Measurements from ENCODE around the gene H6PD. TPM values are rescaled to one million over a fixed set of nuclear protein-coding genes. Genes with fewer than 3 reads are reported as not detected.
A peak's percentile ranks its signal among the peaks of the same experiment; 100 is the strongest.

H6PD gene
- total RNA-seq, 1 donor from 2014 or later, result 116 TPM

- no peak for DNase-seq (ENCODE audit: low spot score)
- ATAC-seq, result peak; percentile 4
These were observed 40.6 kb downstream of the H6PD start for GRCh38 chr1:9275161-9275560.

- ATAC-seq (peak; percentile 39), DNase-seq (ENCODE audit: low spot score) (no peak)
These were observed 41.0 kb downstream of the H6PD start for GRCh38 chr1:9275567-9276034.

GRCh38 chr1:9278116-9278515 is 43.5 kb downstream of the H6PD start:
- DNase-seq (ENCODE audit: low spot score), result no peak

DNA sequence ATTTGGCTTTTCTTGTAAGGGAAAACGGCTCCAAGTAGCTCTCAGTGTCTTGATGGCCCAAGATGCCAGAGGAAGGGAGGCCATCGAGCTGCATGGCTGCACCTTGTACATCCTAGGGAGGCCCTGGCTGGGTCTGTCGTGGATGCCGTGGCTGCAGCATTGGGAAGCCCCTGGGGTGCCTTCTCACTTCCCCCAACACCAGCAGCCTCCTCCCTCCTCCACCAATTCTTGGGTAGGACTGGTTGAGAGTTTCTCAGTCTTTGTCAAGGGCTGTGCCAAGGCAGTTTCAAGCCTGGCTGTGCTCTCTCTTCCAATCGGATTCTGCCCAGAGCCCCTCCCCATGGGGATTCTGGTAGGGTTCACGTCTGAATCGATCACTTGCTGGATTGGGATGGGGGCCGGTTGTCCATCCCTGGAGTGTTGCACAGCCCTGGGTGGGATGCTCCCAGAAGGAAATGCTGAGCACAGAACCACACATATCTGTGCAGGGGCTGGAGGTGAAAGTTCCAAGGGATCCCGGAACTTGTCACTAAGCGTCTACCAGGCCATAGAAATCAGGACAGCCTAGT is 44.1 kb downstream of the H6PD start:
- DNase-seq (ENCODE audit: low spot score) (no peak), ATAC-seq (no peak)

More at GRCh38 chr1:9278116-9278515, 43.5 kb downstream of the H6PD start:
- ATAC-seq, result no peak

GRCh38 chr1:9279172-9279840 is 44.7 kb downstream of the H6PD start:
- ATAC-seq (no peak), DNase-seq (ENCODE audit: low spot score) (no peak)

DNA sequence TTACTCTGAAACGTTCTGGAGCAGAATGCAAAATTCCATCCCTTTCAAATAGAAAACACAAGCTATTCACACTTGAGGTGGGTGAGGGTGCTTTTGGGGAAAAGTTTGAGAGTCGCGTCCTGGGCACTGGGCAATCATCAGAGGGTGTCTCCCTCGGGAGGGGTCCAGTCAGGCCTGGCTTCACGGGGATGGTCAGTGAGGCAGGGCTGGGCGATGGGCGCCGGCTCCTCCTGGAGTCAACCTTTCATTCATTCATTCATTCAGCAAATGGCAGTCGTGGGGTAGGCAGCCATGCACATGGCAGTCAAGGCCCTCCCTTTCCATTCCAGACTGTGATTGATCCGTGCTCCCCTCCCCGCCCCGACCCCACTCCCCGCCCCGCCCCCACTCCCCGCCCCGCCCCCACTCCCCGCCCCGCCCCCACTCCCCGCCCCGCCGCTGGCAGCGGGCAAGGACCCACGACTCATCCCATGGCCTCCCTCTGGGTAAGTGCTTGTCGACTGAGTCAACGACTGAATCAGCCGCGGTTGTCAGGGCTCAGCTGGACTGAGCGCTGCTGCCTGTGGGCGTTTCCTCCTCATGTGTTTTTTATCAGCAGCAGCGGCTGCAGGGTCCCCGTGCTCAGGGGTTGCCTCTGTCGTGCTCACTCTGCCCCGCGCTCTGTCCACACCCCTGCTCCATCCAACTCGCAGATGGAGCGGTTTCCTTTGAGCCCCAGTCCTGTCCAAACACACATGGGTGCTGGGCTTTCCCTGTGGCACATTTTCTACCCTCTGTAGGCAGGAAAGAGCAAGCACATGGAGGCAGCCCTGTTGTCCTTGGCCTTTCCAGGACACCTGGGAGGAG is 45.7 kb downstream of the H6PD start:
- DNase-seq (ENCODE audit: low spot score) (no peak), ATAC-seq (no peak)

- ATAC-seq, result no peak
These were observed 46.7 kb downstream of the H6PD start for GRCh38 chr1:9281071-9281827.

DNA sequence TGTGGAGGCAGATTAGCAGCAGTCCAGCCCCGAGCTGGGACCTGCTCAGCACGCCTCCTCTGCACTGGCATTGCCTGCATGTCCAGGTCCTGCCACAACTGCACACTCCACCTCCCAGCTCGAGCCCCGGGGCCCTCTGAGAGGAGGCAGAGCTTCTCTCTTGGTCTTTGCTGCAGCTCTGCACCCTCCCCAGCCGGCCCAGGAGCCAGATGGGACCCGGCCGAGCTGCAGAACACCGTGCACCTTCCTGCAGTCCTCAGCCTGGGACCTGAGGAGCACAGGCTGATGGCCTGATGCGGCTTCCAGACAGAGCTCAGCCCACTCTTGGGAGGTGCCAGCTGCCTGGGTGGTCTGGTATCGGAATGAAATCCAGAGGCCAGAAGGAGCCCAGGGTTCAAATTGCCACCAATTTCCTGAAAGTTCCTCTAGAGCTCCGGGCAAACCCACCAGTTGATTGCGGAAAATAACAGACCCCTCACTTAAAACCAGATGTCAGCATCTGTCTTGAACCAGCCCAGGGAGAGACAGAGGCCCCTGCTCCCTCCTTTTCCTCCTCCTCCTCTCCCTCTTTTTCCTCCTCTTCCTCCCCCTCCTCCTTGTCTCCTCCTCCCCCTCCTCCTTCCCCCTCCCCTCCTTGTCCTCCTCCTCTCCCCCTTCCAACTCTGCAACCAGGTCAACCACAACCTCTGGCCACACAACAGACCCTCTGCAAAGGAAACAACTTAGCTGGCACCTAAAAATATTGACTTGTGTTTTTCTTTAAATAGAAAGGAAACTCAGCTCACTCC is 47.5 kb downstream of the H6PD start:
- ATAC-seq (no peak), DNase-seq (ENCODE audit: low spot score) (no peak)

More at GRCh38 chr1:9281071-9281827, 46.7 kb downstream of the H6PD start:
- DNase-seq (ENCODE audit: low spot score), result no peak

DNA sequence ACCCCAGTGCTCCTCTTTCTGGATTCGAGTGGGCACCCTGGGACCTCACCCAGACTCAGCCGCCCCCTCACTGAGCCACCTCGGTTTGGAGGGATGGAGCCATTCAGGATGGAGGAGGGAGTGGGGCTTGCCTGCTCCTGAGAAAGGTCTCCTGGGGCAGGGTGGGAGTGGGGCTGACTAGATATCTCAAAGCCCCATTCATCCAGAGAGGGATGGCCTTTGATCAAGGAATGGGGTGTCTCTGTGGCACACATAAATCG is 48.1 kb downstream of the H6PD start:
- DNase-seq (ENCODE audit: low spot score), result no peak
- no peak for ATAC-seq

DNA sequence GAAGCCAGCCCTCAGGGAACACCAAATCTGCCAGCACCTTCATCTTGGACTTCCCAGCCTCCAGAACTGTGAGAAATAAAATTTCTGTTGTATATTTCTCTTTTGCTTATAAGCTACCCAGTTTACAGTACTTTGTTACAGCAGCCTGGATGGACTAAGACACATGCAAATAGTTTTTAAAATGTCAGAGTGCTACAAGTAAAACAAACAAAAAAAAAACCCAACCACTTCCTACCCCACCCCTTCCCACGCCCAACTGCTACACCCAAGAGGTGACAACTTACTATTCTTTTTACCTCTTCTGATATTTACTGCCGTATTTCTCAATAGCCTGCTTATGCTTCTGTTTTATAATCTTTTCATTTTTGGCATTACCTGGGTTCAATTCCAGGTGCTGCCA is 49.5 kb downstream of the H6PD start:
- no peak for DNase-seq (ENCODE audit: low spot score)
- ATAC-seq, result no peak

- ATAC-seq, result no peak
- no peak for DNase-seq (ENCODE audit: low spot score)
These were observed 52.0 kb downstream of the H6PD start for GRCh38 chr1:9286556-9286955.

GRCh38 chr1:9289090-9289534 is 54.5 kb downstream of the H6PD start:
- DNase-seq (ENCODE audit: low spot score), result peak; percentile 72
- no peak for ATAC-seq

GRCh38 chr1:9289711-9290485 is 55.3 kb downstream of the H6PD start:
- peak; percentile 56 for ATAC-seq
- peak; percentile 70 for DNase-seq (ENCODE audit: low spot score)

GRCh38 chr1:9291914-9292360 is 57.4 kb downstream of the H6PD start:
- peak; percentile 72 for DNase-seq (ENCODE audit: low spot score)
- peak; percentile 21 for ATAC-seq

DNA sequence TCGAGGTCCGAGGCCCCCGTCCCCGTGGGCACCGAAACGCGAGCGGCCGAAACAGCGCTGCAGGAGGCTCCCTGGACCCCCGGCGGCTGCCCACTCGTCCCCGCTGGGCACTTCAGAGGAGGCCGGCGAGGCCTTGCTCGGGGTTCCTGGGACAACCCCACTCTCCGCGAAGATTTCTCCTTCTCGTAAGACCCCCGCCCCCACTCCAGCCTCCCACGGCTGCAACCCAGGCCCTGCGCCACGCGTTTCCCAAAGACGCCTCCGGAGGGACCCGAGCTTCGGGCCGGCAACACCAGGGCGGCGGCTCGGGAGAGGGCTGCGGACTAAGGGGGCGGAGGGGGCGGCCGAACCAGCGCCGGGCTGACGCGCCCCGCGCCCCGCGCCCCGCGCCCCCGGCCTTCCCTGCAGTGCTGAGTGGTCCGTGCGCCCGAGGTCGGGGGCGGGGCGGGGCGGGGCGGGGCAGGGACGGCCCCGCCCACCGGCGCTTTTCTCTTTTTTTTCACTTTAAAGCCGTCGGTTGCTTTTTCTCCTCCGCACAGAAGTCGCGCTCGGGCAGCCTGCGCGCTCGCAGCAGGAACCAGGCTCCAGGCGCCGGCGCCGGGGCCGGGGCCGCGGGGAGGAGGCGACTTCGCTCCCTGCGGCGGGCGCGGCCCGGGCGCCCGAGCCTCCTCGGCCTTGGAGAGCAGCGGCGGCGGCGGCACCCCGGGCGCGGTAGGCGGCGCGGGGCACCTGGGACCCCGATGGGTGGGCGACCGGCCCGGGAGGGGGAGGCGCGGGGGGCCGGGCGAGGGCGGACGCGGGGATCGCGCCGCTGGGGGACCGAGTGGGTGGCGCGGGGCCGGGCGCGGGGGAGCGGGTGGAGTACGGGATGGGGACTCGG is 58.0 kb downstream of the H6PD start, which contains the start of gene SPSB1:
Gene SPSB1, plus strand, starts transcription at position 534 of the 880 bp plus-strand sequence. CDS start 62,998 bp downstream, outside the sequence.
- DNase-seq (ENCODE audit: low spot score), result peak; percentile 87
- peak; percentile 71 for ATAC-seq

DNA sequence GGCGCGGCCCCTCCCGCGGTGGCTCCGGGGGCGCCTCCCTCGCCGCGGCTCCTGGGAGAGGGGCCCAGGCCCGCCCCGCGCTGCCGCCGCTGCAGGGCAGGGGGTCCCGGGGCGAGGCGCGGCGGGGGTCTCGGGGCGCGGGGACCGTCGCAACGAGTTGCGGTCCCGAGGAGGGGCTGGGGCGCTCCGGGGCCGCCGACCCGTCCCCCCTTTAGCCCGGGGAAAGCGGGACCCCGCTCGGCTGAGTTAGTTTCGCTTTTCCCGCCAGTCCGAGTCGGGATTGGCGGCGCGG is 58.6 kb downstream of the H6PD start:
- DNase-seq (ENCODE audit: low spot score) (no peak), ATAC-seq (no peak)

GRCh38 chr1:9293533-9294404 is 59.2 kb downstream of the H6PD start:
- DNase-seq (ENCODE audit: low spot score), result peak; percentile 60
- ATAC-seq, result peak; percentile 27

GRCh38 chr1:9294405-9294773 is 59.8 kb downstream of the H6PD start:
- ATAC-seq (no peak), DNase-seq (ENCODE audit: low spot score) (no peak)
